OCI-LY7 (cell line): Measurements from ENCODE around the gene ZNF813. TPM values are rescaled to one million over a fixed set of nuclear protein-coding genes. Genes with fewer than 3 reads are reported as not detected.
"Not testable (repeated sequence)": the region's sequence is repeated elsewhere in the genome, so short reads cannot be mapped to it uniquely, and the experiment has no call there.

Experiments used
- BruUV-seq: library from RNA; stranded (reverse); fragments of 400-500 nt; replicated peaks from 2 replicates; lab custom pipeline; 2021; lab: Mats Ljungman, UMichigan
- CTCF ChIA-PET: fragments of 300-600 bp; sonication (Branson Sonifier 250); formaldehyde crosslinking; loops from one replicate; lab custom pipeline; 2022; ENCODE audit warnings: antibody characterized with exemption; ENCODE audit not compliant: unreplicated experiment; lab: Charles Lee
- POLR2A ChIA-PET: fragments of 300-600 bp; sonication (Branson Sonifier 250); formaldehyde crosslinking; loops from one replicate; lab custom pipeline; 2022; ENCODE audit warnings: antibody characterized with exemption; lab: Charles Lee
- DNase-seq: peaks from one replicate; pipeline ENCODE4 v3.0.0-alpha.2; 2015; ENCODE audit warnings: low spot score
- H2AFZ ChIP-seq: fragments of 200-600 bp; sonication (generic), shearing (Covaris generic); 2 replicates; pipeline ENCODE4 v1.6.1; 2014; ENCODE audit warnings: mild to moderate bottlenecking, antibody characterized with exemption, low read length, moderate library complexity
- H3K27ac ChIP-seq: fragments of 200-600 bp; sonication (generic); 2 replicates; pipeline ENCODE4 v1.5.1; 2014; ENCODE audit warnings: mixed run types, low read depth, mild to moderate bottlenecking, moderate library complexity, low read length, inconsistent platforms; ENCODE audit not compliant: poor library complexity, severe bottlenecking
- H3K36me3 ChIP-seq: fragments of 200-600 bp; sonication (generic); 2 replicates; pipeline ENCODE4 v1.6.1; 2014; ENCODE audit warnings: mild to moderate bottlenecking, antibody characterized with exemption, low read length, moderate library complexity, mixed read lengths; ENCODE audit not compliant: insufficient read depth
- H3K4me1 ChIP-seq: fragments of 200-600 bp; sonication (generic); 2 replicates; pipeline ENCODE4 v1.5.1; 2014; ENCODE audit warnings: mild to moderate bottlenecking, low read length; ENCODE audit not compliant: insufficient read depth, poor library complexity, severe bottlenecking
- H3K4me2 ChIP-seq: fragments of 200-600 bp; sonication (generic); 2 replicates; pipeline ENCODE4 v1.6.1; 2014; ENCODE audit warnings: mild to moderate bottlenecking, low read length
- H3K4me3 ChIP-seq: fragments of 200-600 bp; sonication (generic); 2 replicates; pipeline ENCODE4 v1.5.1; 2014; ENCODE audit warnings: mild to moderate bottlenecking, low read depth, low read length; ENCODE audit not compliant: poor library complexity, severe bottlenecking
- H3K79me2 ChIP-seq: fragments of 200-600 bp; sonication (generic); 2 replicates; pipeline ENCODE4 v1.6.1; 2016; ENCODE audit warnings: low read depth, mild to moderate bottlenecking, low read length, moderate library complexity, mixed read lengths; ENCODE audit not compliant: insufficient read depth
- H3K9me2 ChIP-seq: fragments of 200-600 bp; sonication (generic); 2 replicates; pipeline ENCODE4 v1.6.1; 2016; ENCODE audit warnings: mild to moderate bottlenecking, low read length, mixed read lengths; ENCODE audit not compliant: insufficient read depth
- H3K9me3 ChIP-seq: fragments of 200-600 bp; sonication (generic); 2 replicates; pipeline ENCODE4 v1.6.1; 2014; ENCODE audit warnings: mild to moderate bottlenecking, mixed run types, low read length, mixed read lengths
- H4K20me1 ChIP-seq: fragments of 200-600 bp; sonication (generic); 2 replicates; pipeline ENCODE4 v1.6.1; 2014; ENCODE audit warnings: mild to moderate bottlenecking, antibody characterized with exemption, low read length, moderate library complexity, mixed read lengths; ENCODE audit not compliant: insufficient read depth
- EZH2phosphoT487 ChIP-seq: fragments of 200-600 bp; sonication (generic); IDR thresholded peaks from 2 replicates; pipeline ENCODE4 v1.6.1; 2018; ENCODE audit warnings: low read depth, borderline replicate concordance, mild to moderate bottlenecking, mixed run types, antibody characterized with exemption, low read length, moderate library complexity, mixed read lengths
- intact Hi-C: fragments of 100-400 bp; cut with micrococcal nuclease; formaldehyde crosslinking; loops from one replicate; pipeline ENCODE4 v1.10.0; 2022; ENCODE audit not compliant: unreplicated experiment
- total RNA-seq, 2 experiments: library from RNA; depleted of rRNA in 1 of 2; stranded (reverse); fragments of >200 nt in 1 of 2; shearing (Covaris generic) in 1 of 2; gene quantifications; 2 replicates each; pipeline ENCODE4 v1.2.3, GENCODE V29; 2014 to 2022
- TF ChIP-seq, protein P1 (sequence below): fragments of 200-600 bp; sonication (generic); conservative IDR thresholded peaks from 2 replicates; pipeline ENCODE4 v1.5.1; 2014; ENCODE audit warnings: mild to moderate bottlenecking, antibody characterized with exemption, low read length, moderate library complexity, mixed read lengths

ZNF813 gene
- total RNA-seq, 2 experiments from 2014 or later = 5.9 to 6.7 TPM

DNA sequence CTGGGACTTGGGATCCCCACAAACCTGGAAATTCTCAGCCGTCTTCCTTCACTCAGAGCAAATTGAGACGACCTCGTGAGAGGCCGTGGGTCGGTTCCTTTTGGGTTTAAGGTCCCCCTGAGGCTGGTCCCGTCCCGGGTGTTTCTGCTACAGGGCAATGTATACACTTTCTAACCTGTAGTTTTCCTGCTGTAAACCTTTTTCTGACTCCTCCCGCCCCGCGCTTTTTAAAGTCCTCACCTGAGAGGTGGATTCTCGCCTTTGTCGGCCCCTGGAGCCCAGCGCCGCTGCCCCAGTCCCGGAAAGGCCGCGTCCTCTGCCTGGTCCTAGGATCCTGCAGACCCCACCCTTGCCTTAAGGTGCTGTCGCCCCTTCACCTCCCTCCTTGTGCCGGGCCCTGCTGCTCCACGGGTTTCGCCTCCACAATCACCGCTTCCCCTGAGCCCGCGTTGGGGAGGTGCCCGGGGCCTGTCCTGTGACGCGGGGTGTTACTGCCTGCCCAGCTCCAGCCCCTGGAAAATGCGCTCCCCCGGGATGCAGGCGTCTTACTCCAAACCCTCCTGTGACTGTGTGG, 35.4 kb upstream of the ZNF813 start:
- H3K4me3 ChIP-seq = peak overlapping the region; percentile 84
- peaks cover 10% of the 10 kb centered on the region for H3K4me1 ChIP-seq
- peak overlapping the region; percentile 14 for H3K27ac ChIP-seq
- BruUV-seq = no TSS peak
- no peaks in the 10 kb centered on the region for H3K9me3 ChIP-seq
- H3K9me2 ChIP-seq = no peaks in the 10 kb centered on the region
- DNase-seq = peak; percentile 15
- POLR2A ChIA-PET = no interaction called here
- TF ChIP-seq, protein P1, sequence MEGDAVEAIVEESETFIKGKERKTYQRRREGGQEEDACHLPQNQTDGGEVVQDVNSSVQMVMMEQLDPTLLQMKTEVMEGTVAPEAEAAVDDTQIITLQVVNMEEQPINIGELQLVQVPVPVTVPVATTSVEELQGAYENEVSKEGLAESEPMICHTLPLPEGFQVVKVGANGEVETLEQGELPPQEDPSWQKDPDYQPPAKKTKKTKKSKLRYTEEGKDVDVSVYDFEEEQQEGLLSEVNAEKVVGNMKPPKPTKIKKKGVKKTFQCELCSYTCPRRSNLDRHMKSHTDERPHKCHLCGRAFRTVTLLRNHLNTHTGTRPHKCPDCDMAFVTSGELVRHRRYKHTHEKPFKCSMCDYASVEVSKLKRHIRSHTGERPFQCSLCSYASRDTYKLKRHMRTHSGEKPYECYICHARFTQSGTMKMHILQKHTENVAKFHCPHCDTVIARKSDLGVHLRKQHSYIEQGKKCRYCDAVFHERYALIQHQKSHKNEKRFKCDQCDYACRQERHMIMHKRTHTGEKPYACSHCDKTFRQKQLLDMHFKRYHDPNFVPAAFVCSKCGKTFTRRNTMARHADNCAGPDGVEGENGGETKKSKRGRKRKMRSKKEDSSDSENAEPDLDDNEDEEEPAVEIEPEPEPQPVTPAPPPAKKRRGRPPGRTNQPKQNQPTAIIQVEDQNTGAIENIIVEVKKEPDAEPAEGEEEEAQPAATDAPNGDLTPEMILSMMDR = no peak
- TF ChIP-seq EZH2phosphoT487 = no peak
- peak overlapping the region; percentile 98 for H3K4me2 ChIP-seq
- H2AFZ ChIP-seq = peak overlapping the region; percentile 66; the same call in 1 of the 2 replicates
- H3K79me2 ChIP-seq = peaks cover 15% of the 10 kb centered on the region
- intact Hi-C loops = loop anchor here (5.0 kb wide), 1 partner anchor 235 kb away; no protein-coding TSS in a partner anchor
- peaks cover 41% of the 10 kb centered on the region for H3K36me3 ChIP-seq
- CTCF ChIA-PET = no interaction called here
- H4K20me1 ChIP-seq = no peaks in the 10 kb centered on the region

DNA sequence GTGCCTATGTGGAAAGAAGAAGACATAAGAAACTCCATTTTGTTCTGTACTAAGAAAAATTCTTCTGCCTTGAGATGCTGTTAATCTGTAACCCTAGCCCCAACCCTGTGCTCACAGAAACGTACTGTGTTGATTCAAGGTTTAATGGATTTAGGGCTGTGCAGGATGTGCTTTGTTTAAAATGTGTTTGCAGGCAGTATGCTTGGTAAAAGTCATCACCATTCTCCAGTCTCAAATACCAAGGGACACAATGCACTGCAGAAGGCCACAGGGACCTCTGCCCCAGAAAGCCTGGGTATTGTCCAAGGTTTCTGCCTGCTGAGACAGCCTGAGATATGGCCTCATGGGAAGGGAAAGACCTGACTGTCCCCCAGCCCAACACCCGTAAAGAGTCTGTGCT, 23.7 kb upstream of the ZNF813 start:
- POLR2A ChIA-PET, H3K27ac ChIP-seq, H3K9me3 ChIP-seq, CTCF ChIA-PET, H3K4me1 ChIP-seq, H3K4me2 ChIP-seq, H4K20me1 ChIP-seq, H3K79me2 ChIP-seq, H2AFZ ChIP-seq, DNase-seq, H3K9me2 ChIP-seq, BruUV-seq, H3K4me3 ChIP-seq, intact Hi-C loops: not testable (repeated sequence)
- H3K36me3 ChIP-seq = peaks cover 76% of the 10 kb centered on the region

DNA sequence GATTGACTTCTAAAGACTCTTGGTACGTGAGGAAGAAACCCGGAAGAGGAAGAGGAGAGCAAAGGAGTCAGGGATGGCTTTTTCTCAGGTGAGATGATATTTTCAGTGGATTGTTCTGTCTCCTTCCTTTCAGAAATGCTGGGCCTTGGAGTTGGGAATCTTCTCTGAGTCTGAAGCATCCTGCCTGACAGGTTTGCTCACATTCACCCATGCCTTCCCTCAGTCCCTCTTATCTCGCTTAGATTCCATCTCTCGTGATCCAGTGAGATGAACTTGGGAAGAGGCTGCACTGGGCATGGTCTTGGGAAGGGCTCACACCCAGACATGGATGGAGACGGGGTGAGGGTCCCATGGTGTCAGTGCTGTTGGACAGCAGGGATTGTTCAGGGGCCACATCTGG, 20.3 kb upstream of the ZNF813 start:
- H3K9me2 ChIP-seq, intact Hi-C loops, H3K9me3 ChIP-seq, H3K4me2 ChIP-seq, DNase-seq, H3K27ac ChIP-seq, H3K79me2 ChIP-seq, CTCF ChIA-PET, H3K4me3 ChIP-seq, H4K20me1 ChIP-seq, POLR2A ChIA-PET, H2AFZ ChIP-seq, BruUV-seq, H3K4me1 ChIP-seq: not testable (repeated sequence)
- H3K36me3 ChIP-seq = peaks cover 78% of the 10 kb centered on the region

DNA sequence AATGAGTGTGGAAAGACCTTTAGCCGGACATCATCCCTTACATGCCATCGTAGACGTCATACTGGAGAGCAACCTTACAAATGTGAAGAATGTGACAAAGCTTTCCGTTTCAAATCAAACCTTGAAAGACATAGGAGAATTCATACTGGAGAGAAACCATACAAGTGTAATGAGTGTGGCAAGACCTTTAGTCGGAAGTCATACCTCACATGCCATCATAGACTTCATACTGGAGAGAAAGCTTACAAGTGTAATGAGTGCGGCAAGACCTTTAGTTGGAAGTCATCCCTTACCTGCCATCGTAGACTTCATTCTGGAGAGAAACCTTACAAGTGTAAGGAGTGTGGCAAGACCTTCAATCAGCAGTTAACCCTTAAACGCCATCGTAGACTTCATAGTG, 11.7 kb upstream of the ZNF813 start:
- no peaks in the 10 kb centered on the region for H3K79me2 ChIP-seq
- no peak for TF ChIP-seq EZH2phosphoT487
- TF ChIP-seq, protein P1 = no peak
- H3K9me3 ChIP-seq = peaks cover 44% of the 10 kb centered on the region
- no peaks in the 10 kb centered on the region for H3K9me2 ChIP-seq
- no peak overlapping the region for H3K27ac ChIP-seq
- no peaks in the 10 kb centered on the region for H4K20me1 ChIP-seq
- no peak for DNase-seq
- H3K4me3 ChIP-seq = no peak overlapping the region
- H3K4me1 ChIP-seq = no peaks in the 10 kb centered on the region
- H3K36me3 ChIP-seq = peaks cover 72% of the 10 kb centered on the region
- no peak overlapping the region for H3K4me2 ChIP-seq
- no TSS peak for BruUV-seq
- no peak overlapping the region for H2AFZ ChIP-seq
- ChIA-PET CTCF (no interaction called here), POLR2A (no interaction called here)
- intact Hi-C loops = no loop called here

DNA sequence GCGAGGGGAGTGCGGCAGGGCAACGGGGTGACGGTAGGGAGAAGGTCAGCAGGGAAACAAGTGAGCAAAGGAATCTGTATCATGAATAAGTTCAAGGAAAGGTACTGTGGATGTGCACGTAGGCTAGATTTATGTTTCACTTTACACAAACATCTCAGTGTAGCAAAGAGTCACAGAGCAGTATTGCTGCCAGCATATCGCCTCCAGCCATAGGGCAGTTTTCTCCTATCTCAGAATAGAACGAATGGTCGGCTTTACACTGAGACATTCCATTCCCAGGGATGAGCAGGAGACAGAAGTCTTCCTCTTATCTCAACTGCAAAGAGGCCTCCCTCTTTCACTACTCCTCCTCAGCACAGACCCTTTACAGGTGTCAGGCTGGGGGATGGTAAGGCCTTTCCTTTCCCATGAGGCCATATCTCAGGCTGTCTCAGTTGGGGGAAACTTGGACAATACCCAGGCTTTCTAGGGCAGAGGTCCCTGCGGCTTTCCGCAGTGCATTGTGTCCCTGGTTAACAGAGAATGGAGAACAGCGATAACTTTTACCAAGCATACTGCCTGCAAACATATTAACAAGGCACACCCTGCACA, 7.3 kb upstream of the ZNF813 start:
- H3K9me2 ChIP-seq, H3K4me2 ChIP-seq, BruUV-seq, H3K27ac ChIP-seq, POLR2A ChIA-PET, H3K79me2 ChIP-seq, H3K4me3 ChIP-seq, DNase-seq, intact Hi-C loops, H2AFZ ChIP-seq, CTCF ChIA-PET, H3K4me1 ChIP-seq, H4K20me1 ChIP-seq: not testable (repeated sequence)
- Histone ChIP-seq H3K36me3 (peaks cover 29% of the 10 kb centered on the region), H3K9me3 (peaks cover 36% of the 10 kb centered on the region)
